ENCODE data around the gene MAP3K13.
"Not testable (repeated sequence)": the region's sequence is repeated elsewhere in the genome, so short reads cannot be mapped to it uniquely, and the experiment has no call there.

Gene MAP3K13

GRCh38 chr3:185371306-185372074 lies 8.6 kb downstream of the MAP3K13 start:
- Histone ChIP-seq H3K4me3 (ENCODE audit: low read depth, low read length) (no peak overlapping the region), H3K9me3 (ENCODE audit: severe bottlenecking) (no peaks in the 10 kb centered on the region), H3K27me3 (ENCODE audit: insufficient read depth, low read depth, severe bottlenecking) (no peaks in the 10 kb centered on the region), H3K36me3 (no peaks in the 10 kb centered on the region), H3K27ac (peak overlapping the region; percentile 68)
- no peak for DNase-seq
- TF ChIP-seq CTCF (IDR thresholded peaks at IDR 0.05; ENCODE audit: low read depth, low read length), result no peak

- no peak for TF ChIP-seq CTCF (IDR thresholded peaks at IDR 0.05; ENCODE audit: low read depth, low read length)
- Histone ChIP-seq H3K36me3 (no peaks in the 10 kb centered on the region), H3K27ac (no peak overlapping the region), H3K9me3 (ENCODE audit: severe bottlenecking) (no peaks in the 10 kb centered on the region), H3K4me3 (ENCODE audit: low read depth, low read length) (no peak overlapping the region), H3K27me3 (ENCODE audit: insufficient read depth, low read depth, severe bottlenecking) (no peaks in the 10 kb centered on the region)
- no peak for DNase-seq
These were observed 18.6 kb downstream of the MAP3K13 start for GRCh38 chr3:185381320-185382058.

GRCh38 chr3:185382154-185382553 lies 19.2 kb downstream of the MAP3K13 start:
- Histone ChIP-seq H3K4me3 (ENCODE audit: low read depth, low read length) (no peak overlapping the region), H3K27ac (no peak overlapping the region), H3K27me3 (ENCODE audit: insufficient read depth, low read depth, severe bottlenecking) (no peaks in the 10 kb centered on the region), H3K9me3 (ENCODE audit: severe bottlenecking) (no peaks in the 10 kb centered on the region), H3K36me3 (no peaks in the 10 kb centered on the region)
- TF ChIP-seq CTCF (IDR thresholded peaks at IDR 0.05; ENCODE audit: low read depth, low read length), result no peak
- no peak for DNase-seq

DNA sequence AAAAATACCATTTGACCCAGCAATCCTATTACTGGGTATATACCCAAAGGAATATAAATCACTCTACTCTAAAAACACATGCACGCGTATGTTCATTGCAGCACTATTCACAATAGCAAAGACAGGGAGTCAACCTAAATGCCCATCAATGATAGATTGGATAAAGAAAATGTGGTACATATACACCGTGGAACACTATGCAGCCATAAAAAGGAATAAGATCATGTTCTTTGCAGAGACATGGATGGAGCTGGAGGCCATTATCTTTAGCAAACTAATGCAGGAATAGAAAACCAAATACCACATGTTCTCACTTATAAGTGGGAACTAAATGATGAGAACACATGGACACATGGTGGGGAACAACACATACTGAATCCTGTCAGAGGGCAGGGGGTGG lies 23.6 kb downstream of the MAP3K13 start:
- H3K27ac ChIP-seq; H3K9me3 ChIP-seq (ENCODE audit: severe bottlenecking); H3K4me3 ChIP-seq (ENCODE audit: low read depth, low read length); H3K36me3 ChIP-seq; DNase-seq; H3K27me3 ChIP-seq (ENCODE audit: insufficient read depth, low read depth, severe bottlenecking): not testable (repeated sequence)

GRCh38 chr3:185387646-185388045 lies 24.7 kb downstream of the MAP3K13 start:
- H3K27ac ChIP-seq, result no peak overlapping the region
- TF ChIP-seq CTCF (IDR thresholded peaks at IDR 0.05; ENCODE audit: low read depth, low read length), result no peak
- no peaks in the 10 kb centered on the region for H3K27me3 ChIP-seq (ENCODE audit: insufficient read depth, low read depth, severe bottlenecking)
- no peaks in the 10 kb centered on the region for H3K9me3 ChIP-seq (ENCODE audit: severe bottlenecking)
- no peak overlapping the region for H3K4me3 ChIP-seq (ENCODE audit: low read depth, low read length)
- no peak for DNase-seq
- H3K36me3 ChIP-seq, result no peaks in the 10 kb centered on the region

DNA sequence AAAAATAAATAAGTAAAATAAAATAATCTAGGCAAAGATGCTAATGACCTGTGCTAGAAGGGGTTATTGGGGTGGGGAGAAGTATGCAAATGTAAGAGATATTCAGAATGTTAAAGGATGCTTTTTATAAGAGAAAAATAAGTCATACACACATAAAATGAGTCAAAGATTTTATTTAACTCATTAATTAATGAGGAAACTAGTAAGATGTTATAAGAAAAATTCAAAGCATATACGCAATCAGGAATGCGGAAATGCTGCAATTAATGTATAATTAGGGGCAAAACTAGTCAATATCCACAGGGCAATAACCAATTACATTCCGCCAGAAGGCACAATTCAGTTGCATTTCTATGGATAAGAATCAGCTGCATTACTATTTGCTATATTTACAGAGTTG lies 30.1 kb downstream of the MAP3K13 start:
- Histone ChIP-seq H3K36me3 (no peaks in the 10 kb centered on the region), H3K27ac (peak overlapping the region; percentile 7; the same call in 1 of the 2 replicates), H3K4me3 (ENCODE audit: low read depth, low read length) (no peak overlapping the region), H3K9me3 (ENCODE audit: severe bottlenecking) (no peaks in the 10 kb centered on the region), H3K27me3 (ENCODE audit: insufficient read depth, low read depth, severe bottlenecking) (no peaks in the 10 kb centered on the region)
- no peak for TF ChIP-seq CTCF (IDR thresholded peaks at IDR 0.05; ENCODE audit: low read depth, low read length)
- no peak for DNase-seq
